GM18951 (cell line): ENCODE measurements around the gene GCNT2.
"Not testable (repeated sequence)": the region's sequence is repeated elsewhere in the genome, so short reads cannot be mapped to it uniquely, and the experiment has no call there.

Experiments used
- POLR2A ChIP-seq: IDR thresholded peaks from 4 replicates; pipeline ENCODE4 v1.6.1; 2011; ENCODE audit warnings: mild to moderate bottlenecking; ENCODE audit not compliant: insufficient read length, insufficient read depth; ENCODE audit errors: extremely low read depth
- in situ Hi-C: fragments of 300-500 bp; cut with MboI; formaldehyde crosslinking; loops from one replicate; pipeline ENCODE4 v1.12.0; 2022; ENCODE audit warnings: low sequenced_read_pairs, mixed read lengths, inconsistent platforms; ENCODE audit not compliant: unreplicated experiment

Gene GCNT2

GRCh38 chr6:10584607-10585006 lies 63.5 kb downstream of the GCNT2 start:
- in situ Hi-C loops = no loop called here

GRCh38 chr6:10585209-10585845 lies 64.2 kb downstream of the GCNT2 start:
- TF ChIP-seq POLR2A = no peak
- in situ Hi-C loops = no loop called here

More at GRCh38 chr6:10584607-10585006, 63.5 kb downstream of the GCNT2 start:
- TF ChIP-seq POLR2A = no peak

GRCh38 chr6:10586302-10586701 lies 65.2 kb downstream of the GCNT2 start:
- in situ Hi-C loops = no loop called here
- TF ChIP-seq POLR2A = no peak

GRCh38 chr6:10587656-10588406 lies 66.7 kb downstream of the GCNT2 start:
- in situ Hi-C loops = no loop called here

GRCh38 chr6:10588562-10589428 lies 67.6 kb downstream of the GCNT2 start:
- in situ Hi-C loops = no loop called here

More at GRCh38 chr6:10587656-10588406, 66.7 kb downstream of the GCNT2 start:
- TF ChIP-seq POLR2A = no peak

GRCh38 chr6:10589429-10589727 lies 68.2 kb downstream of the GCNT2 start:
- TF ChIP-seq POLR2A = no peak
- in situ Hi-C loops = no loop called here

More at GRCh38 chr6:10588562-10589428, 67.6 kb downstream of the GCNT2 start:
- no peak for TF ChIP-seq POLR2A

- no peak for TF ChIP-seq POLR2A
- in situ Hi-C loops = no loop called here
Measured at GRCh38 chr6:10589983-10590382, 68.8 kb downstream of the GCNT2 start.

- no peak for TF ChIP-seq POLR2A
- in situ Hi-C loops = no loop called here
Measured at GRCh38 chr6:10591422-10592160, 70.4 kb downstream of the GCNT2 start.

GRCh38 chr6:10595731-10596664 lies 74.8 kb downstream of the GCNT2 start:
- TF ChIP-seq POLR2A = no peak
- in situ Hi-C loops = no loop called here

- TF ChIP-seq POLR2A = no peak
- in situ Hi-C loops = no loop called here
Measured at GRCh38 chr6:10597499-10598001, 76.4 kb downstream of the GCNT2 start.

- no peak for TF ChIP-seq POLR2A
- in situ Hi-C loops = no loop called here
Measured at GRCh38 chr6:10598084-10598960, 77.2 kb downstream of the GCNT2 start.

- TF ChIP-seq POLR2A = no peak
- in situ Hi-C loops = no loop called here
Measured at GRCh38 chr6:10599046-10599445, 77.9 kb downstream of the GCNT2 start.

- in situ Hi-C loops = not testable (repeated sequence)
Measured at GRCh38 chr6:10600681-10601080, 79.5 kb downstream of the GCNT2 start.
